Measurements from ENCODE around the gene PRKG1.

PRKG1 gene

DNA sequence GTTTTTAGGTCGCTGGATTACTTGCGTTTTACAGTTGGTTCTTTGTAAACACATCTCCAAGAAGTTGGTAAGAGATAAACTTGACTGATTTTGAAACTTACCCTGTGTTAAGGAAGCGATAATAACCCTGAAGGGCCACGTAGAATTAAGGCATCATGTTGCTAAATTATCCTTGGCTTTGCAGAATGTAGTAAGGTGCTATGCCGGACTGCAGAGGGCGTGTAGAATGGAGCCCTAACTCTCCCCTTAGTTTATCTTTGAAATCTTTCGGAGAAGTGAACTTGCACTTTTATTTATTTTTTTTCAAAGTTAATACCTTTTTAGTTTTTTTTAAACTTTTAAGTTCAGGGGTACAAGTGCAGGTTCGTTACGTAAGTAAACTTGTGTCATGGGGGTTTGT, 1031.0 kb downstream of the PRKG1 start:
- TF ChIP-seq, protein P1, sequence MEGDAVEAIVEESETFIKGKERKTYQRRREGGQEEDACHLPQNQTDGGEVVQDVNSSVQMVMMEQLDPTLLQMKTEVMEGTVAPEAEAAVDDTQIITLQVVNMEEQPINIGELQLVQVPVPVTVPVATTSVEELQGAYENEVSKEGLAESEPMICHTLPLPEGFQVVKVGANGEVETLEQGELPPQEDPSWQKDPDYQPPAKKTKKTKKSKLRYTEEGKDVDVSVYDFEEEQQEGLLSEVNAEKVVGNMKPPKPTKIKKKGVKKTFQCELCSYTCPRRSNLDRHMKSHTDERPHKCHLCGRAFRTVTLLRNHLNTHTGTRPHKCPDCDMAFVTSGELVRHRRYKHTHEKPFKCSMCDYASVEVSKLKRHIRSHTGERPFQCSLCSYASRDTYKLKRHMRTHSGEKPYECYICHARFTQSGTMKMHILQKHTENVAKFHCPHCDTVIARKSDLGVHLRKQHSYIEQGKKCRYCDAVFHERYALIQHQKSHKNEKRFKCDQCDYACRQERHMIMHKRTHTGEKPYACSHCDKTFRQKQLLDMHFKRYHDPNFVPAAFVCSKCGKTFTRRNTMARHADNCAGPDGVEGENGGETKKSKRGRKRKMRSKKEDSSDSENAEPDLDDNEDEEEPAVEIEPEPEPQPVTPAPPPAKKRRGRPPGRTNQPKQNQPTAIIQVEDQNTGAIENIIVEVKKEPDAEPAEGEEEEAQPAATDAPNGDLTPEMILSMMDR (IDR thresholded peaks at IDR 0.05; ENCODE audit: insufficient read depth, low read depth, low read length, missing control alignments): no peak
- H3K4me3 ChIP-seq (ENCODE audit: low read depth, low read length): no peak overlapping the region
- DNase-seq (ENCODE audit: low read depth): no peak

DNA sequence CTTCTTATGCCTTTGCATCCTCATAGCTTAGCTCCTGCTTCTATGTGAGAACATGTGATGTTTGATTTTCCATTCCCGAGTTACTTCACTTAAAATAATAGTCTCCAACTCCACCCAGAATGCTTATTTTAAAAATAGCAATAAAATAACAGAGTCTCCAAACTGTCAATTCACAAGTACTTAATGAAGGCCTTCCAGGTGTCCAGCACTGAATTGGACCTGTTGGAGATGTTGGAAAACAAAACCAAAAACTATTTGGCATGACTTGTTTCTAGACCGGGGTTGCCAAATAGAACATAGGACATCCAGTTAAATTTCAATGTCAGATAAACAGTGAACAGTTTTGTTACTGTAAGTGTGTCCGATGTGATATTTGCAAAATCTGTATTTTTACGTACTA, 1031.7 kb downstream of the PRKG1 start:
- TF ChIP-seq, protein P1 (IDR thresholded peaks at IDR 0.05; ENCODE audit: insufficient read depth, low read depth, low read length, missing control alignments): no peak
- no peak overlapping the region for H3K4me3 ChIP-seq (ENCODE audit: low read depth, low read length)
- no peak for DNase-seq (ENCODE audit: low read depth)

DNA sequence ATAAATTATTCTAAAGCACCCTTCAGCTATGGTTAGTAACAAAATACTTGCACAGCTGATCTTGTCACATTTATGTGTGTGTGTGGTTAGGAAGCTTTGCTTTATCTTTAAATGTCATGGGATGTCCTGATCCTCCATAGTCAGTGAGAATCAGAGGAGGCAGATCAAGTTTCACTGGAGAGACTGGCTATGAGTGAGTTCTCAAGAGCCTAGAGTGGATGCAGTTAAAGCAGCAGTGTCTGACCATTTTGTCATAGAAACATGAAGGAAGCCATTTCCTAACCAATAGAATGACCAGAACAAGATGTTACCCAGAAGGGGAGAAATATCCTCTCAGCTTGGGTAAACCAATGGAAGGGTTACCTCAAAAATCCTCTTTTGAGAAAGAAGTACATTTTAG, 1032.6 kb downstream of the PRKG1 start:
- H3K4me3 ChIP-seq (ENCODE audit: low read depth, low read length): no peak overlapping the region
- no peak for DNase-seq (ENCODE audit: low read depth)
- TF ChIP-seq, protein P1 (IDR thresholded peaks at IDR 0.05; ENCODE audit: insufficient read depth, low read depth, low read length, missing control alignments): no peak

GRCh38 chr10:52108236-52108635, 1033.9 kb downstream of the PRKG1 start:
- H3K4me3 ChIP-seq (ENCODE audit: low read depth, low read length): no peak overlapping the region
- DNase-seq (ENCODE audit: low read depth): no peak
- TF ChIP-seq, protein P1 (IDR thresholded peaks at IDR 0.05; ENCODE audit: insufficient read depth, low read depth, low read length, missing control alignments): no peak

- no peak overlapping the region for H3K4me3 ChIP-seq (ENCODE audit: low read depth, low read length)
- no peak for DNase-seq (ENCODE audit: low read depth)
- TF ChIP-seq, protein P1 (IDR thresholded peaks at IDR 0.05; ENCODE audit: insufficient read depth, low read depth, low read length, missing control alignments): no peak
Measured at GRCh38 chr10:52110576-52110975, 1036.3 kb downstream of the PRKG1 start.

- DNase-seq (ENCODE audit: low read depth): no peak
- no peak overlapping the region for H3K4me3 ChIP-seq (ENCODE audit: low read depth, low read length)
- TF ChIP-seq, protein P1 (IDR thresholded peaks at IDR 0.05; ENCODE audit: insufficient read depth, low read depth, low read length, missing control alignments): no peak
Measured at GRCh38 chr10:52111101-52111891, 1037.0 kb downstream of the PRKG1 start.

DNA sequence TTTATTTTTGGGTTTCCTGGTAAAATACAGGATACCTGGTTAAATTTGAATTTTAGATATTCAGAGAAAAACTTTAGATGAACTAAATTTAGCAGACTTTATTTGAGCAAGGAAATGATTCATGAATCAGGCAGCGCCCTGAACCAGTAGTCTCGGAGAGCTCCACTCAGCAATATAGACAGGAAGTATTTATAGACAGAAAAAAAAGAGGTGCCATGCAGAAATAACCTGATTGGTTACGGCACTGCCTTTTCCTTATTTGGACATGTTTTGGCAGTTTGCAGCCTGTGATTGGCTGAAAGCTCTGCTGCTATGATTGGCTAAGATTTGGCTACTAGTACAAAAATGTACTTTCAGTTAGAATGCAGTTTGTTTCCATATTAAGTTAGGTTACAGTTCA, 1041.5 kb downstream of the PRKG1 start:
- H3K4me3 ChIP-seq (ENCODE audit: low read depth, low read length): no peak overlapping the region
- TF ChIP-seq, protein P1 (IDR thresholded peaks at IDR 0.05; ENCODE audit: insufficient read depth, low read depth, low read length, missing control alignments): no peak
- peak; percentile 7 for DNase-seq (ENCODE audit: low read depth)
